HG03139 (cell line): ENCODE results near the gene FIZ1.
"Not testable (repeated sequence)": the region's sequence is repeated elsewhere in the genome, so short reads cannot be mapped to it uniquely, and the experiment has no call there.

ENCODE experiments used
- ATAC-seq: cut with Tn5 transposase; IDR thresholded peaks from one replicate; pipeline ENCODE4 v1.9.1; 2021; ENCODE audit not compliant: unreplicated experiment

The FIZ1 gene

DNA sequence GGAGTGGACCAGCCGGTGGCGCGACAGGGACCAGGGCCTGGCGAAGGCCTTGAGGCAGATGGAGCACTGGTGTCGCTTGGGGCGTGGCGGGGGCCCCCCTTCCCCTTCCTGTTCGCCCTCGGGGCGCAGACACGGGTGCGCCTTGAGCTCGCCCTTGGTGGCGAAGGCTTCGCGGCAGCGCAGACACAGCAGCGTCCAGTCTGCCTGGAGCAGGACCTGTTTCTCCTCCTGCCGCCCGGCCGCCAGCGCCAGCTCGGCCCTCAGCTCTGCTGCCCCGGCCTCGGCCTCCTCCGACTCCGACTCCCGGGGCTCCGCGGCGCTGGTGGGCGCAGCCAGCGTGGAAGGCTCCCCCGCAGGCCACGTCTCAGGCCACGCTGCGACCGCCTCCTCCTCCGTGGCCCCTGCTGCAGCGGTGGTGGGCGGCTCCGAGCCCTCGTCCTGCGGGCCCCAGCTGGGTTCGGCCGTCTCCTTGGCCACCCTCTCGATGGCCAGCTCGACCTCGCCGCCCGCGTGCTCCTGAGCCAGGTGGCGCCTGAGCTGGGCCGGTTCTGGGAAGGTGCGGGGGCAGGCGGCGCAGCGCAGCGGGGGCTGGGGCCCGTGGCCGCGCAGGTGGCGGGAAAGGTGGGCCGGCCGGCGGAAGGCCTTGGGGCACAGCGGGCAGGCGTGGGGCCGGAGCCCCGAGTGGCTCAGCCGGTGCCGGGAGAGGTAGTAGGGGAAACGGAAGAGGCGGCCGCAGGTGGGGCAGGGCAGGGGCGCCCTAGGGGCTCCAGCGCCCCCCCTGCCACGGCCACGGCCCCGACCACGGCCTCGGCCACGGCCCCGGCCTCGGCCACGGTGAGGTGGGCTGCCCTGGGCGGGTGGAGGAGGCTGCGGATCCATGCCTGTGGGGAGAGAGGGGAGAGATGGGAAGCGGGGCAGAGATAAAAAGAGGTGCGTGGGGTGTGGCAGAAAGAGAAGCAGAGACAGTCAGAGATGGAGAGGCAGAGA is 20.3 kb downstream of the FIZ1 start:
- ATAC-seq = no peak

DNA sequence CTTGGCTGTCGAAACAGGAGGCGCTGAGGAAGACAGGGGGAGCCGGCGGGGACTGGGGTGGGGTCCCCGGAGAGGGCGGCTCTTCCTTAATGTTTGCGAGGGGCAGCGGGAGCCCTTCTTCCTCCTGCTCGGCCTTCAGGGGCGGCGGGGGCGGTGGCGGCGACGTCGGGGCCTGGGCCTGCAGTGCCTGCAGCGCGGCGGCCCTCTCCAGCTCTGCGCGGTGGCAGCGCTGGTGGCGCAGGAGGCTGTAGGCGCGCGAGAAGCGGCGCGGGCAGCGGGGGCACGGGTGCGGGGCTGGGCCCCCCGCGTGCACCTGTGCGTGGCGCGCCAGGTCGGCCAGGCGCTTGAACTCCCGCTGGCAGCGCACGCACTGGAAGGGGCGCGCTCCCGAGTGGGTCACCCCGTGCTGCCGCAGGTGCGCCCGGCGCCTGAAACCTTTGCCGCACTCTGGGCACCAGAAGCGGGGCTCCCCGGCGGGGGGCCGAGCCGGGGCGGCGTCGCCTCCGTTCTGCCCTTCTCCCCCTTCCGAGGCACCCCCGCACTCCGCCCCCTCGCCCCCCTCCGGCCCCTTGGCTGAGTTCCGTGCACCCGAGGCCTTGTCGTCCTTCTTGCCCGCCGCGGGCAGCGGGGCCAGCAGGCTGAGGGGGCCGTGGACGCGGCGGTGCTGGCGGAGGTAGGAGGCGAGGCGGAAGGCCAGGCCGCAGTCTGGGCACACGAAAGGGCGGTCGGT is 21.1 kb downstream of the FIZ1 start:
- ATAC-seq = no peak

DNA sequence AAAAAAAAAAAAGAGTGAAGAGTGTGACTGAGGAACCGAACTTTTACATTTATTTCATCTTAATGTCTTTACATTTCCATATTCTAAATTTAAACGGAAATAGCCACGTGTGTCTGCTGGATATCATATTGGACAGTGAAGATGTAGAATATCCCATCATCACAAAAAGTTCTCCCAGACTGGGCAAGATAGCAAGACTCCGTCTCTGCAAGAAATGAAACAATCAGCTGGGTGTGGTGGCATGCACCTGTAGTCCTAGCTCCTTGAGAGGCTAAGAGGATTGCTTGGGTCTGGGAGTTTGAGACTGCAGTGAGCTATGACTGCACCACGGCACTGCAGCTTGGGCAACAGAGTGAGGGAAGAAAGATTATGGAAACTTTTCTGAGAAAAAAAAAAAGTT is 22.6 kb downstream of the FIZ1 start:
- no peak for ATAC-seq

DNA sequence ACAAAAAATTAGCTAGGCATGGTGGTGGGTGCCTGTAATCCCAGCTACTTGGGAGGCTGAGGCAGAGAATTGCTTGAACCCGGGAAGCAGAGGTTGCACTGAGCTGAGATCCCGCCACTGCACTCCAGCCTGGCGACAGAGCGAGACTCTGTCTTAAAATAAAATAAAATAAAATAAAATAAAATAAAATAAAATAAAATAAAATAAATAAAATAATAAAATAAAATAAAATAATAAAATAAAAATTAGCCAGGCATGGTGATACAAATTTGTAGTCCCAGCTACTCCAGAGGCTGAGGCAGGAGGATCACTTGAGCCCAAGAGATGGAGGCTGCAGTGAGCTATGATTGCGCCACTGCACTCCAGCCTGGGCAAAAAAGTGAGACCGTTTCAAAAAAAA is 25.4 kb downstream of the FIZ1 start:
- ATAC-seq = not testable (repeated sequence)

DNA sequence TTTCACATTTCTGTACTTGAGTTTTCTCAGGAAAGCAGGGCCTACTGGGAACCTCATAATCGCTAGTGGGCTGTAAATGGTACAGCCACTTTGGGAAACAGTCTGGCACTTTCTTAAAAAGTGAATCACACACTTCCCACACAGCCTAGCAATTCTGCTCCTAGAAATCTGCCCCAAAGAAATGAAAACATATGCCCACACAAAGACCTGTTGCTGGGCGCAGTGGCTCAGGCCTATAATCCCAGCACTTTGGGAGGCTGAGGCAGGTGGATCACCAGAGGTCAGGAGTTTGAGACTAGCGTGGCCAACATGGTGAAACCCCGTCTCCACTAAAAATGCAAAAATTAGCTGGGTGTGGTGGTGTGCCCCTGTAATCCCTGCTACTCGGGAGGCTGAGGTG is 29.8 kb downstream of the FIZ1 start:
- ATAC-seq = not testable (repeated sequence)

DNA sequence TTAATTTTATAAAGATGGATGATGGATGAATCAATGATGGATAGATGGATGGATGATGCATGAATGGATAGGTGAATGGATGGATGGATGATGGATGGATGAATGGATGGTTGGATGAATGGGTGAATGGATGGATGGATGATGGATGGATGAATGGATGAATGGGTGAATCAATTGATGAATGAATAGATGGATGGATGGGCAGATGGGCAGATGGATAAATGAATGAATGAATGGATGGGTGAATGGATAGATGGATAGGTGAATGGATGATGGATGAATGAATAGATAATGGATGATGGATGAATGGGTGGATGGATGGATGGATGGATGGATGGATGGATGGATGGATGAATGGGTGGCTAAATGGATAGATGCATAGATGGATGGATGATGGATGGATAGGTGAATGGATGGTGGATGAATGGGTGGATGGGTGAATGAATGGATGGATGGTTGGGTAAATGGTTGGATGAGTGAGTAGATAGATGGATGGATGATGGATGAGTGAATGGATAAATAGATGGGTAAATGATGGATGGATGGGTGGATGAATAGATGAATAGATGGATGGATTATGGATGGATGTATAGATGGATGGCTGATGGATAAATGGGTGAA is 31.5 kb downstream of the FIZ1 start:
- ATAC-seq = no peak

DNA sequence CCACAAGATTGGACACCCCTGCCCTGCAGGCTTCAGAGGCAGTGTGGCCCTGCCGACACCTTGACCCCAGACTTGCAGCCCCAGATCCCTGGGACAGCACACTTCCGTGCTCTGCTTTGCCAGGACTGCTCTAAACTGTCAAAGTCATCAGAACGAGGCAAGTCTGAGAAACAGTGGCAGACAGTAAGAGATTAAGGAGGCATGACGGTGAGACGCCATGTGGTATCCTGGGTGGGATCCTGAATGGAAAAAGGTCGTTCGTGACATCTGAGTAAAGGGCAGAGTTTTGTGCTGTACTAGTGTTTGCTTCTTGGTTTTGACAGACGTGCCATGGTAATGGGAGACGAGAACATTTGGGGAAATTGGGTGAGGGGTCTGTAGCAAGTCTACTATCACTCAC is 32.5 kb downstream of the FIZ1 start:
- ATAC-seq = no peak

DNA sequence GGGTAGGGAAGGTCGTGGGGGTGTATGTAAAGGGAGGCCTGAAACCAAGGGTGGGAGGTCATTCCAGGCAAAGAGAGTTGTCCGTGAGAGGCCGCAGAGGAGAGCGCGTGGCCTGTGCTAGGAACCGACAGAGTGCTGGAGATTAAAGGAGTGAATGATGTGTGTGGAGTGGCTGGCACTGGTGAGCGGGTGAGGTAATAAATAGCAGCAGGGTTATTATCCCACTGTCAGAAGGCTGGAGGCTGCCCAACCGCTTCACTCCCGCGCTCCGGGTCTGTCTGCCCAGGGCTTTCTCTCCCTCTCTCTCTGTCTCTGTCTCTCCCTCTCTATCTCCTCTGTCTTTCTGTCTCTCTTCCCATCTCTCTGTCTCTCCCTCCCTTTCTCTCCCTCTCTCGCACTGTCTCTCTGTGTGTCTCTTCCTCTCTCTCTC is 36.0 kb downstream of the FIZ1 start:
- no peak for ATAC-seq

DNA sequence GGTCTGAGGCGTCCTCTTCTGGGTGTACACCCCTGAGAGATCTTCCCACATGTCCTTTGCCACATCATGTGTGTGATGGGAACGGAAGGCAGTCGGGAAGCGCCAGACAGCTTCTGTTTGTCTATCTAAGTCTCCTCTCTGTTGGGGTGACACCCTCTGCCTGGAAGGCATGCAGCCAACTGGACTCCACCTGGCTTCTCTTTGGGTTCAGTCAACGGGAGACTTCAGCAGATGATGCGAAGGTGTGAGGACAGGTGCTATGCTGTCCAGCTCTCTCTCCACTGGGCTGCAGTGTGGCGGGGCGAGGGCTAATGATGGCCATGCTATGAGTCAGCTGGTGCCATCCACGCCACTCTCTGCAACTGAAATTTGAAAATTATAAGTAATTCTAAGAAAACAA is 39.6 kb downstream of the FIZ1 start:
- ATAC-seq = no peak

DNA sequence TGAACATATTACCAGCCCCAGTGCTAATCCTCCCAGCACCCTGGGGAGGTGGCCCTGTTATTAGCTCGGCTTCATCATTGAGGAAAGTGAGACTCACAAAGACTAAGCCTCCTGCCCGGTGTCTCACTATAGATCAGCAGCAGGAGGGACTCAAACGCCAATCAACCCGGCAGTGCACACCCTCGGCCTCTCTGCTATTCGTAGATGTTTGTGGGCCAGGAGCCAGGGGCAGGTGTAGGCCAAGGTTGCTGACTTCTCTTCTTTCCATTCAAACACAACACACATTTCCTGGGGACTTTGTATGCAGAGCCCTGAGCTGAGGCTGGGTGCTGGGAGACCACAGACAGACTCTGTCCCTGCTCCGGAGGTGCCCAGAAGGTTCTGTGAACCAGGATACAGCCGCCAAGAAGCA is 44.6 kb downstream of the FIZ1 start:
- no peak for ATAC-seq

DNA sequence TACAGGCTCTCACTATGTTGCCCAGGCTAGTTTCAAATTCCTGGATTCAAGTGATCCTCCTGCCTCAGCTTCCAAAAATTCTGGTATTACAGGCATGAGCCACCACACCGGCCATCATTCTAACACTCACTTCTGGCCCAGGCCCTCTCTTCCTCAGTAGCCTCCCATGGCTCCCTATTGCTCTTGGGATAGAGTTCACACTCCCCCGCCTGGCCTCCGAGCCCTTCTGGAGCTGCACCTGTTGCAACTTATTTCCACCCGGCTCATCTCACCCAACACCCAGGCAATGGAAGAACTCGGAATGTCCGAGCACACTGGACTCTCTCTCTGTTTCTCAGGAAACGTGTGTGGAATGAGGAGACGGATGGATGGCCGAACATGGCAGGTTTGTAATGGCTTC is 45.0 kb downstream of the FIZ1 start:
- no peak for ATAC-seq

DNA sequence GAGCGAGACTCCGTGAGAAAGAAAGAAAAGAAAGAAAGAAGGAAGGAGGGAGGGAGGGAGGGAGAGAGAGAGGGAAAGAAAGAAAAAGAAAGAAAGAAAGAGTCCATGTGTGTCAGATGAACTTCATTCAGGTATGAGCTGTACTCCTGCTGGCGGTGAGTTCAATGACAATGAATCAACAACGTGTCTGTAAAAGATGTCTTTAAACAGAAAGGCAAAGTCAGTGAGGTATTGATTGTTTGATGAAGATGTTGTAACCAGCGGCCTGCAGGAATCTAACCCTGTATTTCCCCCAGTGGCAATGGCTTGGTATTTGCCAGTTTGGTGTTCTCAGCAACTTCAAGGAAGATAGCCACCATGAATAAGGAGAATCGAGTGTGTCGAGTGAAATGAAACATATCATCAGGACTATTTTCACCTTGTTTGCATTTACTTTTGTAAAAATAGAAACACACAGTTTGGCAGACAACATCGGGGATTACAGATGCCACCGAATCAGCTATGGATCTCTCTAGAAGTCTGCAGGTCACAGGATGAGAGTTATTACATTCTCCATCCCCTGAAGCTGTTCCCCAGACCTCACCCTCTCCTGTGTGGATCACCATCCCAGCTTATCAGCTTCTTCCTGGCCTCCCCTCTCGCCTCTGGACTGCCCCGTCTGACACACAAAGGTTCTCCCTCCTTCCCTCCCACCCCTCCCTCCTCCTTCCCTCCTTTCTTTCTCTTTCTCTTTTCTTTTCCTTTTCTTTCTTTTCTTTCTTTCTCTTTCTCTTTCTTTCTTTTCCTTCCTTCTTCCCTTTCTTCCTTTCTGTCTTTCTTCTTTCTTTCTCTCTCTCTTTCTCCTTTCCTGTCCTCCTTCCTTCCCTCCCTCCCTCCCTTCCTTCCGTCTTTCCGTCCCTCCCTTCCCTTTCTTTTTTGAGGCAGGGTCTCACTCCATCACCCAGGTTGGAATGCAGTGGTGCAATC is 45.8 kb downstream of the FIZ1 start:
- no peak for ATAC-seq

DNA sequence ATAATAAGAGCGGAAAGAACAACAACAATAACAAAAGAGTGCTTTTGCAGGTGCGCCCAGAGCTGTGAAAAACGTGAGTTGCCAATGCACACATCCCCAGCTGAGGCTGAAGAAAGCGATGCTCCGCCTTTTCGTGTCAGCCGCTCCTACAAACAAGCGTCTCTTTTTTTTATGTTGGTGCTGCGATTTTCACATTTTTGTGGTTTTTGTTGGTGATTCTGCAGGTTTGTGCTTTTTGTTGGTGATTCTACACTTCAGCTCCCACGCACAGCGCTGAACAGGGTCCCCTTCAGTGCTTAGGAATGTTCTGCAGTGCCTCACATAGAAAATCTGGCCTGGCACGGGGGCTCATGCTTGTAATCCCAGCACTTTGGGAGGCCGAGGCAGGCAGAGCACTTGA is 46.7 kb downstream of the FIZ1 start:
- no peak for ATAC-seq

DNA sequence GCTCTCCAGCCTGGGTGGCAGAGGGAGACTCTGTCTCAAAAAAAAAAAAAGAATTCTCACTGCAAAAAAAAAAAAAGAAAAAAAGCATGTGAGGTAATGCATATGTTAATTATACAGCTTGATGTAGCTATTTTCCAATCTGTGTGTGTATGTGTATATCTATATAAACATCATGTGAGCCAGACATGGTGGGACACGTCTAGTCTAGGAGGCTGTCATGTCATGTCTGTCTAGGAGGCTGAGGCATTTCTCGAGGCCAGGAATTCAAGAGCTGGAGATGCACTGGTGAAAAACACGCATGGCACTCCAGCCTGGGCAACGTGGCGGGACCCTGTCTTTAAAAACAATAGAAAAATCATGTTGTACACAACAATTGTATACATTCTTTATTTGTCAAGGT is 47.1 kb downstream of the FIZ1 start:
- no peak for ATAC-seq

DNA sequence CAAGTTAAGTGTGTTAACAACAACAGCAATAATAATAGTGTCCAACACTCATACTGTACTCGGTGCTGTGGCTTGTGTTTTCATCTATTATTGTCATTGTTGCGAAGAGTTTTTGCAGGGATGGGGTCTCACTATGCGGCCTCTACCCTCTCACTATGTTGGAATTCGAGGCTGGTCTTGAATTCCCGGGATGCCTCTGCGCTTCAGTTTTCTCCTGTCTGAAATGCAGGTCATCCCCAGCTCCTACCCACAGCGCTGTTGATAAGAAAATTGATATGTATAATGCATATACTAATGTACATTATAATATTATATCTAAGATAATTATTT is 49.0 kb downstream of the FIZ1 start:
- no peak for ATAC-seq

DNA sequence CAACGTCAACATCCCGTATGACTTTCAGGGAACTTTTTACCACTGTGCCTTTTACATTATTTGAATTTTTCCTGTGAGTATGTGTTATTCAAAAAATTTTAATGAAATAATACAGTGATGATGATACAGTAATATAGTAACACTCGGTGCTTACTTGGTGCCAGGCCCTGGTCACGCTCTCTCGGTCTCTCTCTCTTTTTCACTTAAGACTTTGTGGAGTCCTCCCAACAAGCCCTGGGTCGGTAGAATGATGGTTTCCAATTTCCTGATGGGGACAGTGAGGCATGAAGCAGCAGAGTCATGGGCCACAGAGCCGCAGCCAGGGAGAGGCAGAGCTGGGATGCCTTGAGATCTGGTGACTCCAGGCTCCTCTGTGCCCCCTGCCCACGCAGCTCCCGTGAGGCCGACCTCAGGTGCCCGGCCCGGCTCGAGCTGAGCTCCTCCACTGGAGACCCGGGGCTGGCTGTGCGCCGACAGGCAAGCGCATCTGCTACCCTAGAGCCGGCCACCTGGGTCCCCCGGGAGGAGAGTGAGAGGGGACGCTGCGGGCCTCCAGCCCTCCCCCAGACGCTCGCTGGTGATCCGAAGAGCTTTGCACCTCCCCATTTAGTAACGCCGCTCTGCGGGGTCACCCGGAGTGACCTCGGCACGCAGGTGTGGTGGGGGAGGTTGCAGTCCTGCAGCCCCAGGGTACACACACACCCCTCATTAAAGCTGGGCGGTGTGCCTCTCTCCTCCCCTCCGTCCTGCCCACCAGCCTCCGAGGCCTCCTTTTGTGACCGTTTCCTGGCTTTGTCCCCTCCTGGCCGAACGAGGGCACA is 49.6 kb downstream of the FIZ1 start:
- no peak for ATAC-seq

DNA sequence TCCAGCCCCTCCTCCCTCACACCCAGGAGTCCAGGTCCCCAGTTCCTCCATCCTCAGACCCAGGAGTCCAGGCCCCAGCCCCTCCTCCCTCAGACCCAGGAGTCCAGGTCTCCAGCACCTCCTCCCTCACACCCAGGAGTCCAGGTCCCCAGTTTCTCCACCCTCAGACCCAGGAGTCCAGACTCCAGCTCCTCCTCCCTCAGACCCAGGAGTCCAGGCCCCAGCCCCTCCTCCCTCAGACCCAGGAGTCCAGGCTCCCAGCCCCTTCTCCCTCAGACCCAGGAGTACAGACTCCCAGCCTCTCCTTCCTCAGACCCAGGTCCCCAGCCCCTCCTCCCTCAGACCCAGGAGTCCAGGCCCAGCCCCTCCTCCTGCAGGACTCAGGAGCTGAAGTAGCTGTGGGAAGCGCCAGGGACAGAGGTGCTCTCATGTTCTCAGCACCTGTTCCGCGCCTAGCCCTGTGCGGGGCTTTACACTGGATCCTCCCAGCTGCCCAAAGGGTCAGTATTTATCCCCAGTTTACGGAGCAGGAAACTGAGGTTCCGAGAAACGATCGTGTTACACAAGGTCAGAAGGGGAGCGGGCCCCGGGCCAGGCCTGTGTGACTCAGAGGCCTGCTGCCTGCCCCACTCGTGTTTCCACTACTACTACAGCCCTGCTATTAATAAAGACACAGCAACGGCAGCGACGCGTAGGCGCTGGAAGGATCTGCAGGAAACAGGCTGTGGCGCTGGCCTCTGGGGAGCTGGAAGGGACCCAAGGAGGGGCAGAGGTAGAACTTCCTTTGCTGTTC is 52.3 kb downstream of the FIZ1 start:
- no peak for ATAC-seq

DNA sequence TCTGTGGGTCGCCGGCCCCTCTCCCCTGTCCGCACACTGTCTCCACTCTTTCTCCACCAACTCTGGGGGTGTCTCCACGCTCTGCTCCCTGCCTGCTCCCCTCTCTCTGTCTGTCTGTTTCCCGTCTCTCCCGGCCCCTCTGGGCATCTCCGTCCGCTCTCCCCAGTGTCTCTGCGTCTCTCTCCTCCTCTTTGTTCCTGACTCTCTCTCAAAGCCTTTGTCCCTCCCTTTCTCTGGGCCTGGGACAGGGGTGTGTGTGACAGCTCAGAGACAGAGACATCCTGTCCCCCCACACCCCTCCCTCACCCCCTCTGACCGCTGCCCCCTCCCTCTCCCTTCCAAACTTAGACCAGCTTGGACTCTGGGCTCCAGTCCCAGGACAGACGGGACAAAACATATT is 53.3 kb downstream of the FIZ1 start:
- ATAC-seq = no peak

DNA sequence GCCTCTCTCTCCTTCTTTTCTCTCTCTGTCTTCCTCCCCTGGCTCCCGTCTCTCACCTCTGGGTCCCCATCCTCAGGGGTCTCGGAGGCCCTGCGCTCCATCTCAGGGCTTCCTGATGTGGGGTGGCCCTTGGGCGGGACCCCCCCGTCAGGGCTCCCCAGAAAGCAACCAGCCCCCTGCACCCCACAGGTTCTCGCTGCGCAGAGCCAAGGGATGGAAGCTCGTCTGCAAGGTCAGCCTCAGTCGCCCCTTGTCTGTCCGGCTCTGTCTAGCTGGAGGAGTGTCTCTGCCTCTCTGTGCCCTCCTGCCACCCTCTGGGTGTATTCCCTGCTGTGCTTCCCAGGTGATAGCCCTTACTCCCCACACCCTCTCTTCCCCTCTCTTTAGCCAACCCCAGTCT is 53.9 kb downstream of the FIZ1 start, which contains the start of gene SBK3:
Gene SBK3 (minus strand): TSS at position 101 of the 400 bp plus-strand sequence. CDS start 0 bp downstream, at position 101.
- ATAC-seq = no peak
